ENCODE data around the gene MGAT4D. TPM values are rescaled to one million over a fixed set of nuclear protein-coding genes. Genes with fewer than 3 reads are reported as not detected.
"Not testable (repeated sequence)": the region's sequence is repeated elsewhere in the genome, so short reads cannot be mapped to it uniquely, and the experiment has no call there.

MGAT4D gene
- total RNA-seq, 2 experiments from 2014 or later: not detected

- POLR2A ChIA-PET: interaction anchor here (1.0 kb wide), 1 partner anchor 10 kb away, joined by 3 read pairs; no protein-coding TSS in a partner anchor
- ATAC-seq (peak; percentile 2), DNase-seq (no peak)
- peak overlapping the region; percentile 91 for H3K4me3 Mint-ChIP-seq
- H3K9me3 Mint-ChIP-seq: no peaks in the 10 kb centered on the region
- no peaks in the 10 kb centered on the region for H3K27me3 Mint-ChIP-seq
- TF ChIP-seq CTCF (IDR thresholded peaks at IDR 0.05): no peak
- CTCF ChIA-PET: interaction anchor here (0.8 to 2.1 kb wide), 10 partner anchors 10 to 163 kb away, joined by 3 to 13 read pairs (median 4); partner anchors contain the start of gene CLGN
- intact Hi-C loops (cut with micrococcal nuclease): no loop called here
- H3K27ac Mint-ChIP-seq: no peak overlapping the region
- peaks cover 15% of the 10 kb centered on the region for H3K4me1 Mint-ChIP-seq (ENCODE audit: low read depth)
- H3K36me3 Mint-ChIP-seq (ENCODE audit: low read depth): peaks cover 7% of the 10 kb centered on the region
Observed at GRCh38 chr4:140523370-140523856, 25.3 kb upstream of the MGAT4D start.

- DNase-seq (no peak), ATAC-seq (no peak)
- POLR2A ChIA-PET: no interaction called here
- Mint-ChIP-seq H3K4me1 (ENCODE audit: low read depth) (no peaks in the 10 kb centered on the region), H3K27ac (no peak overlapping the region), H3K36me3 (ENCODE audit: low read depth) (no peaks in the 10 kb centered on the region), H3K9me3 (no peaks in the 10 kb centered on the region), H3K27me3 (peaks cover 7% of the 10 kb centered on the region), H3K4me3 (no peak overlapping the region)
- CTCF ChIA-PET: interaction anchor here (1.0 kb wide), 1 partner anchor 155 kb away, joined by 4 read pairs; no protein-coding TSS in a partner anchor
- intact Hi-C loops (cut with micrococcal nuclease): no loop called here
- no peak for TF ChIP-seq CTCF (IDR thresholded peaks at IDR 0.05)
Observed at GRCh38 chr4:140515423-140515822, 17.3 kb upstream of the MGAT4D start.

- H3K9me3 Mint-ChIP-seq; CTCF ChIA-PET; H3K4me3 Mint-ChIP-seq; DNase-seq; H3K36me3 Mint-ChIP-seq (ENCODE audit: low read depth); H3K4me1 Mint-ChIP-seq (ENCODE audit: low read depth); H3K27ac Mint-ChIP-seq; ATAC-seq; POLR2A ChIA-PET; intact Hi-C loops (cut with micrococcal nuclease): not testable (repeated sequence)
- H3K27me3 Mint-ChIP-seq: peaks cover 18% of the 10 kb centered on the region
Observed at GRCh38 chr4:140513765-140514164, 15.7 kb upstream of the MGAT4D start.

GRCh38 chr4:140504261-140504660, 6.2 kb upstream of the MGAT4D start:
- intact Hi-C loops (cut with micrococcal nuclease): no loop called here
- H3K27me3 Mint-ChIP-seq: peaks cover 41% of the 10 kb centered on the region
- POLR2A ChIA-PET: no interaction called here
- H3K9me3 Mint-ChIP-seq: no peaks in the 10 kb centered on the region
- H3K4me1 Mint-ChIP-seq (ENCODE audit: low read depth): no peaks in the 10 kb centered on the region
- H3K27ac Mint-ChIP-seq: no peak overlapping the region
- DNase-seq (no peak), ATAC-seq (no peak)
- no peak overlapping the region for H3K4me3 Mint-ChIP-seq
- CTCF ChIA-PET: no interaction called here
- TF ChIP-seq CTCF (IDR thresholded peaks at IDR 0.05): no peak
- no peaks in the 10 kb centered on the region for H3K36me3 Mint-ChIP-seq (ENCODE audit: low read depth)

- H3K9me3 Mint-ChIP-seq: no peaks in the 10 kb centered on the region
- POLR2A ChIA-PET: no interaction called here
Observed at GRCh38 chr4:140499391-140499790, 1.3 kb upstream of the MGAT4D start.

More at GRCh38 chr4:140499391-140499790, 1.3 kb upstream of the MGAT4D start:
- Mint-ChIP-seq H3K27me3 (peaks cover 57% of the 10 kb centered on the region), H3K4me1 (ENCODE audit: low read depth) (peaks cover 4% of the 10 kb centered on the region), H3K36me3 (ENCODE audit: low read depth) (no peaks in the 10 kb centered on the region), H3K4me3 (no peak overlapping the region), H3K27ac (no peak overlapping the region)
- DNase-seq: no peak
- no peak for TF ChIP-seq CTCF (IDR thresholded peaks at IDR 0.05)
- CTCF ChIA-PET: interaction anchor here (0.9 kb wide), 2 partner anchors 10 to 139 kb away, joined by 3 to 4 read pairs; no protein-coding TSS in a partner anchor
- ATAC-seq: no peak
- intact Hi-C loops (cut with micrococcal nuclease): no loop called here

Measured in activated CD8-positive, alpha-beta T cell treated with anti-CD3 and anti-CD28 coated beads for 36 hours (primary cell).